GM19351 (cell line): ENCODE measurements around the gene PC.

ENCODE experiments used
- ATAC-seq: cut with Tn5 transposase; IDR thresholded peaks from one replicate; pipeline ENCODE4 v1.9.1; 2021; ENCODE audit warnings: mild to moderate bottlenecking, moderate library complexity; ENCODE audit not compliant: unreplicated experiment

PC gene

GRCh38 chr11:66956689-66957290 lies 1.4 kb downstream of the PC start:
- no peak for ATAC-seq

GRCh38 chr11:66953081-66953833 lies 4.9 kb downstream of the PC start:
- no peak for ATAC-seq

GRCh38 chr11:66951927-66952337 lies 6.3 kb downstream of the PC start:
- ATAC-seq = no peak

GRCh38 chr11:66951135-66951534 lies 7.0 kb downstream of the PC start:
- no peak for ATAC-seq

- ATAC-seq = no peak
These were observed 8.1 kb downstream of the PC start for GRCh38 chr11:66950112-66950535.

- ATAC-seq = no peak
These were observed 19.5 kb downstream of the PC start for GRCh38 chr11:66938582-66939135.

GRCh38 chr11:66937193-66937733 lies 20.9 kb downstream of the PC start:
- ATAC-seq = no peak

- ATAC-seq = no peak
These were observed 21.9 kb downstream of the PC start for GRCh38 chr11:66936311-66936711.

- ATAC-seq = no peak
These were observed 23.0 kb downstream of the PC start for GRCh38 chr11:66934950-66935779.

GRCh38 chr11:66933531-66933930 lies 24.7 kb downstream of the PC start:
- ATAC-seq = no peak

- ATAC-seq = no peak
These were observed 25.6 kb downstream of the PC start for GRCh38 chr11:66932543-66932942.

GRCh38 chr11:66929753-66930152 lies 28.4 kb downstream of the PC start:
- no peak for ATAC-seq

- ATAC-seq = no peak
These were observed 33.9 kb downstream of the PC start for GRCh38 chr11:66924272-66924671.

GRCh38 chr11:66922551-66922950 lies 35.6 kb downstream of the PC start:
- no peak for ATAC-seq

- ATAC-seq = no peak
These were observed 37.0 kb downstream of the PC start for GRCh38 chr11:66920978-66921784.

- ATAC-seq = no peak
These were observed 38.3 kb downstream of the PC start for GRCh38 chr11:66919923-66920322.

GRCh38 chr11:66918741-66919140 lies 39.4 kb downstream of the PC start:
- no peak for ATAC-seq

- no peak for ATAC-seq
These were observed 42.3 kb downstream of the PC start for GRCh38 chr11:66915866-66916265.

- ATAC-seq = no peak
These were observed 42.9 kb downstream of the PC start for GRCh38 chr11:66915046-66915832.

GRCh38 chr11:66914505-66914904 lies 43.7 kb downstream of the PC start:
- no peak for ATAC-seq
